ENCODE measurements around the gene MRM3.

The MRM3 gene

DNA sequence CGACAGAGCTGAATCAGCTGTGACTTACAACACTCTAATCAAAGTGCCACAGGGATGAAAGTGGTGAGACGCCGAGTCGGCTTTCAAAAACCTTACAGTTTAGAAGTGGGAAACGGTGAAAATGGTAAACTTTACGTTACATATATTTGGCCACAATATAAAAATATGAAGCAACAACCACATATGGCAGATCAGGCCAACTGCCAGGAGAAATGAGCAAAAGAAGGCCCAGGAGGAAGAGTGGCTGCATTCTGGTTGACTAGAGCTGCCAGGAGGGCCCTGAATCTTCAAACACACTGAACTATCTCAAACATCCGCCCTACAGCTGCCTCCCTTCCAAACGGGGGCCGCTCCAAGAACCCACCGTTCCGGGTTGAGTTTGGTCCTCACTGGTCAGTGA is 56.3 kb downstream of the MRM3 start:
- no peak overlapping the region for H3K27ac ChIP-seq (ENCODE audit: low read depth, low read length)
- no peaks in the 10 kb centered on the region for H4K20me1 ChIP-seq (ENCODE audit: control insufficient read depth, insufficient read depth, low read depth, low read length)
- no peak overlapping the region for H3K4me2 ChIP-seq (ENCODE audit: low read length)
- TF ChIP-seq, protein P1, sequence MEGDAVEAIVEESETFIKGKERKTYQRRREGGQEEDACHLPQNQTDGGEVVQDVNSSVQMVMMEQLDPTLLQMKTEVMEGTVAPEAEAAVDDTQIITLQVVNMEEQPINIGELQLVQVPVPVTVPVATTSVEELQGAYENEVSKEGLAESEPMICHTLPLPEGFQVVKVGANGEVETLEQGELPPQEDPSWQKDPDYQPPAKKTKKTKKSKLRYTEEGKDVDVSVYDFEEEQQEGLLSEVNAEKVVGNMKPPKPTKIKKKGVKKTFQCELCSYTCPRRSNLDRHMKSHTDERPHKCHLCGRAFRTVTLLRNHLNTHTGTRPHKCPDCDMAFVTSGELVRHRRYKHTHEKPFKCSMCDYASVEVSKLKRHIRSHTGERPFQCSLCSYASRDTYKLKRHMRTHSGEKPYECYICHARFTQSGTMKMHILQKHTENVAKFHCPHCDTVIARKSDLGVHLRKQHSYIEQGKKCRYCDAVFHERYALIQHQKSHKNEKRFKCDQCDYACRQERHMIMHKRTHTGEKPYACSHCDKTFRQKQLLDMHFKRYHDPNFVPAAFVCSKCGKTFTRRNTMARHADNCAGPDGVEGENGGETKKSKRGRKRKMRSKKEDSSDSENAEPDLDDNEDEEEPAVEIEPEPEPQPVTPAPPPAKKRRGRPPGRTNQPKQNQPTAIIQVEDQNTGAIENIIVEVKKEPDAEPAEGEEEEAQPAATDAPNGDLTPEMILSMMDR (IDR thresholded peaks at IDR 0.05; ENCODE audit: low read depth, low read length, poor library complexity, severe bottlenecking) = no peak
- TF ChIP-seq EZH2phosphoT487 (IDR thresholded peaks at IDR 0.05; ENCODE audit: borderline replicate concordance, low read length) = no peak
- H3K4me1 ChIP-seq (ENCODE audit: control insufficient read depth, low read length) = no peaks in the 10 kb centered on the region
- no peaks in the 10 kb centered on the region for H3K27me3 ChIP-seq (ENCODE audit: control insufficient read depth, low read length)
- H3K79me2 ChIP-seq (ENCODE audit: control insufficient read depth, low read length) = no peaks in the 10 kb centered on the region
- no peaks in the 10 kb centered on the region for H3K9me2 ChIP-seq (replicated peaks; ENCODE audit: control insufficient read depth, low read length)
- no peaks in the 10 kb centered on the region for H3F3A ChIP-seq (ENCODE audit: control insufficient read depth, insufficient read depth)
- peaks cover 5% of the 10 kb centered on the region; the same call in 1 of the 2 replicates for H3K9me3 ChIP-seq (ENCODE audit: control insufficient read depth, insufficient read depth, low read length)
- H3K4me3 ChIP-seq (ENCODE audit: low read length) = no peak overlapping the region
- no peaks in the 10 kb centered on the region for H3K36me3 ChIP-seq (ENCODE audit: control insufficient read depth, low read length)

DNA sequence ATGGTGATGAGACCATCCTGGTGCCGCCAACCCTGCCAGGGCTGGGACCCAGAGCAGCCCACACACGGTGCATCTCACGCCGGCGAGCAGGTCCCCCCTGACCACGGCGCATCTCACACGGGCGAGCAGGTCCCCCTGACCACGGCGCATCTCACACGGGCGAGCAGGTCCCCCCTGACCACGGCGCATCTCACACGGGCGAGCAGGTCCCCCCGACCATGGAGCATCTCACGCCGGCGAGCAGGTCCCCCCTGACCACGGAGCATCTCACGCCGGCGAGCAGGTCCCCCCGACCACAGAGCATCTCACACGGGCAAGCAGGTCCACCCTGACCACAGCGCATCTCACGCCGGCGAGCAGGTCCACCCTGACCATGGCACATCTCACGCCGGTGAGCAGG is 59.2 kb downstream of the MRM3 start:
- TF ChIP-seq, protein P1 (IDR thresholded peaks at IDR 0.05; ENCODE audit: low read depth, low read length, poor library complexity, severe bottlenecking) = no peak
- no peak for TF ChIP-seq EZH2phosphoT487 (IDR thresholded peaks at IDR 0.05; ENCODE audit: borderline replicate concordance, low read length)
- no peaks in the 10 kb centered on the region for H3K27me3 ChIP-seq (ENCODE audit: control insufficient read depth, low read length)
- H3K9me2 ChIP-seq (replicated peaks; ENCODE audit: control insufficient read depth, low read length) = no peaks in the 10 kb centered on the region
- H3F3A ChIP-seq (ENCODE audit: control insufficient read depth, insufficient read depth) = no peaks in the 10 kb centered on the region
- H4K20me1 ChIP-seq (ENCODE audit: control insufficient read depth, insufficient read depth, low read depth, low read length) = no peaks in the 10 kb centered on the region
- H3K4me1 ChIP-seq (ENCODE audit: control insufficient read depth, low read length) = no peaks in the 10 kb centered on the region
- H3K27ac ChIP-seq (ENCODE audit: low read depth, low read length) = no peak overlapping the region
- H3K79me2 ChIP-seq (ENCODE audit: control insufficient read depth, low read length) = no peaks in the 10 kb centered on the region
- no peak overlapping the region for H3K4me3 ChIP-seq (ENCODE audit: low read length)
- no peak overlapping the region for H3K4me2 ChIP-seq (ENCODE audit: low read length)
- no peaks in the 10 kb centered on the region for H3K36me3 ChIP-seq (ENCODE audit: control insufficient read depth, low read length)
- peaks cover 5% of the 10 kb centered on the region; the same call in 1 of the 2 replicates for H3K9me3 ChIP-seq (ENCODE audit: control insufficient read depth, insufficient read depth, low read length)

Data from DOHH2 (cell line).